ENCODE measurements around the gene TMEM38A. TPM values are rescaled to one million over a fixed set of nuclear protein-coding genes. Genes with fewer than 3 reads are reported as not detected.
"Not testable (repeated sequence)": the region's sequence is repeated elsewhere in the genome, so short reads cannot be mapped to it uniquely, and the experiment has no call there.

Gene TMEM38A
- total RNA-seq, 1 donor from 2014 or later: 8.0 TPM

GRCh38 chr19:16650821-16651220, 10.1 kb upstream of the TMEM38A start:
- no peak overlapping the region for H3K4me3 Mint-ChIP-seq
- H3K27me3 Mint-ChIP-seq: no peaks in the 10 kb centered on the region
- H3K27ac Mint-ChIP-seq: no peak overlapping the region
- no peaks in the 10 kb centered on the region for H3K9me3 Mint-ChIP-seq
- H3K36me3 Mint-ChIP-seq: peaks cover 33% of the 10 kb centered on the region
- TF ChIP-seq CTCF (conservative IDR thresholded peaks at IDR 0.05): no peak
- no peak for DNase-seq (ENCODE audit: extremely low spot score, unreplicated experiment)
- no peaks in the 10 kb centered on the region for H3K4me1 Mint-ChIP-seq (ENCODE audit: unreplicated experiment)

- not testable (repeated sequence) for H3K9me3 Mint-ChIP-seq; H3K4me3 Mint-ChIP-seq; DNase-seq (ENCODE audit: extremely low spot score, unreplicated experiment); H3K27ac Mint-ChIP-seq; H3K4me1 Mint-ChIP-seq (ENCODE audit: unreplicated experiment); H3K27me3 Mint-ChIP-seq
- H3K36me3 Mint-ChIP-seq: peaks cover 33% of the 10 kb centered on the region
Measured at GRCh38 chr19:16651421-16652188, 9.3 kb upstream of the TMEM38A start.

GRCh38 chr19:16652854-16653253, 8.1 kb upstream of the TMEM38A start:
- no peaks in the 10 kb centered on the region for H3K27me3 Mint-ChIP-seq

DNA sequence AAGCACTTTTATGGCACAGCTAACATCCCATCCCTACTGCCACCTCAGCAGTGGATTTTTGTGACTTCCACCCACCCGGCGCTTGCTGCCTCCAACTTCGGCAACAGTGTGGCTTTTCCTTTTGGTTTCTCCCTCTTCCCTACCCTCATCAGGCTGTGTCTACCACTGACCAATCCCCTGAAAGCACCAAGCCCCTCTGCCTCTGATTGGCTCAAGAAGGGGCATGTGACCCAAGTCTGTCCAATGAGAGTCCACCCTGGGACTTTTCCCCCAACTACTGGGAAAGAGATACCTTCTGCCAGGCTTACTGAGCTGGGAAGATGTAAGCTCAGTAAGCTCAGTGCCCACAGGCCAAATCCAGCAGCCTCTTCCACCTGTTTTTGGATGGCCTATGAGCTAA, 6.8 kb upstream of the TMEM38A start:
- Mint-ChIP-seq H3K4me3 (no peak overlapping the region), H3K9me3 (no peaks in the 10 kb centered on the region), H3K27me3 (no peaks in the 10 kb centered on the region), H3K27ac (no peak overlapping the region), H3K36me3 (peaks cover 37% of the 10 kb centered on the region), H3K4me1 (ENCODE audit: unreplicated experiment) (peaks cover 4% of the 10 kb centered on the region)
- no peak for TF ChIP-seq CTCF (conservative IDR thresholded peaks at IDR 0.05)
- DNase-seq (ENCODE audit: extremely low spot score, unreplicated experiment): no peak

More at GRCh38 chr19:16652854-16653253, 8.1 kb upstream of the TMEM38A start:
- H3K4me1 Mint-ChIP-seq (ENCODE audit: unreplicated experiment): peaks cover 4% of the 10 kb centered on the region
- H3K9me3 Mint-ChIP-seq: no peaks in the 10 kb centered on the region
- TF ChIP-seq CTCF (conservative IDR thresholded peaks at IDR 0.05): no peak
- no peak overlapping the region for H3K27ac Mint-ChIP-seq
- H3K4me3 Mint-ChIP-seq: no peak overlapping the region
- DNase-seq (ENCODE audit: extremely low spot score, unreplicated experiment): no peak
- peaks cover 37% of the 10 kb centered on the region for H3K36me3 Mint-ChIP-seq

- no peaks in the 10 kb centered on the region for H3K9me3 Mint-ChIP-seq
- no peak overlapping the region for H3K4me3 Mint-ChIP-seq
- DNase-seq (ENCODE audit: extremely low spot score, unreplicated experiment): no peak
- H3K4me1 Mint-ChIP-seq (ENCODE audit: unreplicated experiment): peaks cover 4% of the 10 kb centered on the region
- TF ChIP-seq CTCF (conservative IDR thresholded peaks at IDR 0.05): no peak
- H3K27ac Mint-ChIP-seq: no peak overlapping the region
- peaks cover 36% of the 10 kb centered on the region for H3K36me3 Mint-ChIP-seq
- no peaks in the 10 kb centered on the region for H3K27me3 Mint-ChIP-seq
Measured at GRCh38 chr19:16654627-16655026, 6.3 kb upstream of the TMEM38A start.

DNA sequence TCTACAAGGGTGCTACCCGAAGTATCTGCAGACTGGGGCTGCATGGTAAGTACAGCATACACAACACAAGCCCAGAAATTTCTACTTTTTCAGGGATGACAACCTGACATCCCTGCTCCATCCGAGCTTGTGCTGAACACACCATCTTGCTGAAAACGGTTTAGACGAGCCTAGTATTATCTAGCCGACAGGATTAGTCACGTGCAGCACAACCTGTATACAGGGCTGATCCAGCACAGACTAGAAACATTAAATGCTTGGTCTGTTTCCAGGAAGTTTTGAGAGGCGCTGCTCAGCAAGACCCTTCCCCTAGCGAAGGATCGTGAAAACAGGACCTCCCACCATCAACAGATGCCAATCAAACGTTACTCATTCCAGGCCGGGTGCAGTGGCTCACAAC, 5.2 kb upstream of the TMEM38A start:
- no peak for TF ChIP-seq CTCF (conservative IDR thresholded peaks at IDR 0.05)
- H3K9me3 Mint-ChIP-seq: no peaks in the 10 kb centered on the region
- no peak for DNase-seq (ENCODE audit: extremely low spot score, unreplicated experiment)
- H3K4me1 Mint-ChIP-seq (ENCODE audit: unreplicated experiment): peaks cover 4% of the 10 kb centered on the region
- H3K4me3 Mint-ChIP-seq: no peak overlapping the region
- H3K36me3 Mint-ChIP-seq: peaks cover 30% of the 10 kb centered on the region
- H3K27ac Mint-ChIP-seq: no peak overlapping the region
- H3K27me3 Mint-ChIP-seq: no peaks in the 10 kb centered on the region
